ENCODE data around the gene INSIG2.

INSIG2 gene

GRCh38 chr2:118088051-118089024, at the start of gene INSIG2:
TSS of gene INSIG2 (plus strand) at chr2:118088471. CDS start at chr2:118096557, 8,086 bp downstream.
- peak; percentile 98 for DNase-seq (ENCODE audit: low spot score)

- DNase-seq (ENCODE audit: low spot score), result no peak
These were observed 47.4 kb upstream of the INSIG2 start for GRCh38 chr2:118040891-118041290.

- DNase-seq (ENCODE audit: low spot score), result no peak
These were observed 44.1 kb upstream of the INSIG2 start for GRCh38 chr2:118044103-118044716.

GRCh38 chr2:118044854-118045253, 43.4 kb upstream of the INSIG2 start:
- DNase-seq (ENCODE audit: low spot score), result no peak

GRCh38 chr2:118045286-118045685, 43.0 kb upstream of the INSIG2 start:
- DNase-seq (ENCODE audit: low spot score), result no peak

- peak; percentile 35 for DNase-seq (ENCODE audit: low spot score)
These were observed 41.5 kb upstream of the INSIG2 start for GRCh38 chr2:118046634-118047210.

- DNase-seq (ENCODE audit: low spot score), result no peak
These were observed 40.9 kb upstream of the INSIG2 start for GRCh38 chr2:118047380-118047826.

- no peak for DNase-seq (ENCODE audit: low spot score)
These were observed 39.9 kb upstream of the INSIG2 start for GRCh38 chr2:118048401-118048800.

GRCh38 chr2:118049140-118049815, 39.0 kb upstream of the INSIG2 start:
- no peak for DNase-seq (ENCODE audit: low spot score)

- no peak for DNase-seq (ENCODE audit: low spot score)
These were observed 38.5 kb upstream of the INSIG2 start for GRCh38 chr2:118049816-118050140.

- no peak for DNase-seq (ENCODE audit: low spot score)
These were observed 37.9 kb upstream of the INSIG2 start for GRCh38 chr2:118050386-118050785.

GRCh38 chr2:118050974-118051373, 37.3 kb upstream of the INSIG2 start:
- no peak for DNase-seq (ENCODE audit: low spot score)

- no peak for DNase-seq (ENCODE audit: low spot score)
These were observed 36.4 kb upstream of the INSIG2 start for GRCh38 chr2:118051826-118052358.

GRCh38 chr2:118052474-118052873, 35.8 kb upstream of the INSIG2 start:
- no peak for DNase-seq (ENCODE audit: low spot score)

- DNase-seq (ENCODE audit: low spot score), result no peak
These were observed 34.6 kb upstream of the INSIG2 start for GRCh38 chr2:118053681-118054080.

GRCh38 chr2:118054213-118055008, 33.9 kb upstream of the INSIG2 start:
- no peak for DNase-seq (ENCODE audit: low spot score)

GRCh38 chr2:118055512-118056164, 32.6 kb upstream of the INSIG2 start:
- no peak for DNase-seq (ENCODE audit: low spot score)

- peak; percentile 3 for DNase-seq (ENCODE audit: low spot score)
These were observed 32.1 kb upstream of the INSIG2 start for GRCh38 chr2:118056165-118056534.

- DNase-seq (ENCODE audit: low spot score), result no peak
These were observed 31.5 kb upstream of the INSIG2 start for GRCh38 chr2:118056801-118057200.

GRCh38 chr2:118058951-118059350, 29.3 kb upstream of the INSIG2 start:
- DNase-seq (ENCODE audit: low spot score), result no peak

Measured in cerebellar cortex (tissue), 1 donor.